ENCODE results near the gene UGT1A6. TPM values are rescaled to one million over a fixed set of nuclear protein-coding genes. Genes with fewer than 3 reads are reported as not detected.

The UGT1A6 gene
- total and polyA plus RNA-seq, 2 experiments from 2014 or later = not detected

- Mint-ChIP-seq H3K27me3 (ENCODE audit: insufficient read depth, low read depth, poor library complexity) (no peaks in the 10 kb centered on the region), H3K36me3 (ENCODE audit: low read depth) (no peaks in the 10 kb centered on the region), H3K4me3 (no peak overlapping the region), H3K9me3 (peaks cover 4% of the 10 kb centered on the region; the same call in 2 of the 3 replicates), H3K4me1 (peaks cover 6% of the 10 kb centered on the region; the same call in 2 of the 3 replicates), H3K27ac (no peak overlapping the region)
- H3F3A ChIP-seq (replicated peaks; ENCODE audit: low read depth) = no peaks in the 10 kb centered on the region
- DNase-seq (ENCODE audit: low spot score) (no peak), ATAC-seq (no peak)
- no peak for TF ChIP-seq ZNF114 (CRISPR knock-in tag; IDR thresholded peaks at IDR 0.05)
- no peak for TF ChIP-seq REST (IDR thresholded peaks at IDR 0.05; ENCODE audit: unreplicated experiment)
- H3K4me1 ChIP-seq (ENCODE audit: insufficient read depth) = no peaks in the 10 kb centered on the region; the same call in 1 of the 2 replicates
- no peaks in the 10 kb centered on the region for H4K20me1 ChIP-seq (replicated peaks; ENCODE audit: insufficient read depth)
- H3K9me2 ChIP-seq (ENCODE audit: insufficient read depth) = no peaks in the 10 kb centered on the region
- no peak overlapping the region for H3K27ac ChIP-seq (ENCODE audit: low read depth)
- H3K4me3 ChIP-seq = no peak overlapping the region
- H3K36me3 ChIP-seq (ENCODE audit: insufficient read depth) = no peaks in the 10 kb centered on the region
- no peak overlapping the region for H3K4me2 ChIP-seq
- H3K79me2 ChIP-seq (replicated peaks; ENCODE audit: insufficient read depth) = no peaks in the 10 kb centered on the region
- no peaks in the 10 kb centered on the region for H3K27me3 ChIP-seq (ENCODE audit: insufficient read depth)
- no peak overlapping the region for H2AFZ ChIP-seq
Measured at GRCh38 chr2:233672886-233673285, 19.8 kb upstream of the UGT1A6 start.

GRCh38 chr2:233673896-233674295, 18.8 kb upstream of the UGT1A6 start:
- Histone ChIP-seq H3K4me3 (no peak overlapping the region), H3K4me2 (no peak overlapping the region), H2AFZ (no peak overlapping the region), H3K36me3 (ENCODE audit: insufficient read depth) (no peaks in the 10 kb centered on the region), H3K79me2 (replicated peaks; ENCODE audit: insufficient read depth) (no peaks in the 10 kb centered on the region), H3K4me1 (ENCODE audit: insufficient read depth) (no peaks in the 10 kb centered on the region; the same call in 1 of the 2 replicates), H3F3A (replicated peaks; ENCODE audit: low read depth) (no peaks in the 10 kb centered on the region), H4K20me1 (replicated peaks; ENCODE audit: insufficient read depth) (no peaks in the 10 kb centered on the region), H3K9me2 (ENCODE audit: insufficient read depth) (no peaks in the 10 kb centered on the region), H3K27me3 (ENCODE audit: insufficient read depth) (no peaks in the 10 kb centered on the region), H3K27ac (ENCODE audit: low read depth) (no peak overlapping the region)
- Mint-ChIP-seq H3K27ac (no peak overlapping the region), H3K4me3 (no peak overlapping the region), H3K9me3 (no peaks in the 10 kb centered on the region; the same call in 1 of the 3 replicates), H3K4me1 (peaks cover 6% of the 10 kb centered on the region; the same call in 2 of the 3 replicates), H3K27me3 (ENCODE audit: insufficient read depth, low read depth, poor library complexity) (no peaks in the 10 kb centered on the region), H3K36me3 (ENCODE audit: low read depth) (no peaks in the 10 kb centered on the region)
- ATAC-seq (no peak), DNase-seq (ENCODE audit: low spot score) (no peak)
- no peak for TF ChIP-seq REST (IDR thresholded peaks at IDR 0.05; ENCODE audit: unreplicated experiment)
- TF ChIP-seq EZH2 (IDR thresholded peaks at IDR 0.05; ENCODE audit: low read depth, unreplicated experiment) = no peak
- TF ChIP-seq ZNF331 (CRISPR knock-in tag; IDR thresholded peaks at IDR 0.05; ENCODE audit: low read depth) = no peak

All from GM23338 (cell line).